GM12878 (cell line): ENCODE data around the gene SCNN1A.

ENCODE experiments used
- CBFB ChIP-seq: IDR thresholded peaks from 2 replicates; pipeline ENCODE4 v1.6.1; 2016; ENCODE audit warnings: antibody characterized with exemption, low read depth
- CTCF ChIP-seq, 3 experiments: IDR thresholded peaks in 2 of 3; conservative IDR thresholded peaks in 1 of 3; 2 replicates each; pipeline ENCODE4 v1.5.1; 2011; ENCODE audit warnings: low read depth in 3 of 3, low read length in 3 of 3, mild to moderate bottlenecking in 3 of 3, control low read depth in 2 of 3, moderate library complexity in 2 of 3, inconsistent platforms in 1 of 3, mixed read lengths in 1 of 3; ENCODE audit not compliant: control insufficient read depth in 2 of 3, insufficient read depth in 1 of 3; ENCODE audit errors: extremely low read depth in 1 of 3
- EP300 ChIP-seq, 2 experiments: fragments of 150-350 bp in 1 of 2; IDR thresholded peaks; 2 replicates each; pipeline ENCODE4 v1.6.1; 2011 to 2012; ENCODE audit warnings: low read depth in 2 of 2, low read length in 2 of 2, borderline replicate concordance in 1 of 2, improper control_type of control experiment in 1 of 2, inconsistent platforms in 1 of 2; ENCODE audit not compliant: control insufficient read depth in 1 of 2
- ESRRA ChIP-seq: IDR thresholded peaks from 2 replicates; pipeline ENCODE4 v1.6.1; 2012; ENCODE audit warnings: mild to moderate bottlenecking, low read length, improper control_type of control experiment
- EZH2 ChIP-seq: IDR thresholded peaks from 2 replicates; pipeline ENCODE4 v1.6.1; 2012; ENCODE audit warnings: low read depth, mild to moderate bottlenecking, control low read depth, inconsistent platforms, low read length, borderline replicate concordance; ENCODE audit not compliant: control insufficient read depth
- HDAC6 ChIP-seq: fragments of 200-600 bp; sonication (generic); IDR thresholded peaks from one replicate; pipeline ENCODE4 v1.8.0; 2017; ENCODE audit warnings: antibody characterized with exemption; ENCODE audit not compliant: unreplicated experiment
- IRF3 ChIP-seq: fragments of 450-650 bp; IDR thresholded peaks from 2 replicates; pipeline ENCODE4 v1.6.1; 2014; ENCODE audit warnings: mild to moderate bottlenecking
- POLR2A ChIP-seq: IDR thresholded peaks from 2 replicates; pipeline ENCODE4 v1.6.1; 2011; ENCODE audit warnings: low read depth, mild to moderate bottlenecking, low read length
- RELA ChIP-seq: fragments of 450-650 bp; IDR thresholded peaks from 2 replicates; pipeline ENCODE4 v1.8.0; 2014; ENCODE audit warnings: borderline replicate concordance; ENCODE audit not compliant: partially characterized antibody
- SMC3 ChIP-seq: IDR thresholded peaks from 2 replicates; pipeline ENCODE4 v1.6.1; 2011; ENCODE audit warnings: low read length, improper control_type of control experiment, borderline replicate concordance
- TCF7 ChIP-seq: IDR thresholded peaks from 2 replicates; pipeline ENCODE4 v1.6.1; 2014; ENCODE audit warnings: antibody characterized with exemption, borderline replicate concordance

GRCh38 chr12:6346235-6346832 lies 29.0 kb downstream of the SCNN1A start:
- TF ChIP-seq ESRRA (no peak), IRF3 (no peak), CTCF (IDR thresholded peaks at IDR 0.05 in 2 of 3, conservative IDR thresholded peaks at IDR 0.05 in 1 of 3; ENCODE audit: control insufficient read depth in 2 of 3, extremely low read depth in 1 of 3, insufficient read depth in 1 of 3, low read depth in 3 of 3, low read length in 3 of 3) (no peak), SMC3 (no peak), HDAC6 (no peak), RELA (no peak), EP300 (IDR thresholded peaks at IDR 0.05; ENCODE audit: borderline replicate concordance in 1 of 2, control insufficient read depth in 1 of 2, low read depth in 2 of 2, low read length in 2 of 2) (no peak), POLR2A (no peak), TCF7 (no peak), EZH2 (no peak), CBFB (no peak)
